SK-N-SH (cell line): ENCODE measurements around the gene CCDC187. TPM values are rescaled to one million over a fixed set of nuclear protein-coding genes. Genes with fewer than 3 reads are reported as not detected.

ENCODE experiments used
- CTCF ChIA-PET: fragments of 300-600, 350-600 bp; formaldehyde crosslinking; extraction: SDS; loops from one replicate; lab custom pipeline; 2021; lab: Yijun Ruan, JAX
- POLR2A ChIA-PET: fragments of 350-600 bp; sonication (Branson Sonifier 250); formaldehyde crosslinking; extraction: SDS; loops from one replicate; lab custom pipeline; 2020; ENCODE audit warnings: antibody characterized with exemption, inconsistent platforms; lab: Yijun Ruan, JAX
- DNase-seq: peaks from one replicate; pipeline ENCODE4 v3.0.0; 2012
- H2AFZ ChIP-seq: fragments of 200-600 bp; sonication (generic); 2 replicates; pipeline ENCODE4 v1.8.1; 2016; ENCODE audit warnings: antibody characterized with exemption, mild to moderate bottlenecking, low read depth
- H3F3A ChIP-seq: fragments of 200-600 bp; sonication (generic); replicated peaks from 2 replicates; pipeline ENCODE3; 2016; ENCODE audit warnings: antibody characterized with exemption, mild to moderate bottlenecking; ENCODE audit not compliant: insufficient read depth
- H3K27ac ChIP-seq, 2 experiments: fragments of 200-500 bp in 1 of 2; fragments of 200-600 bp in 1 of 2; sonication (Bioruptor generic) in 1 of 2; sonication (generic), shearing (Covaris generic) in 1 of 2; 2 replicates each; pipeline versions ENCODE4 v1.5.1 to v1.6.1; 2014 to 2016; ENCODE audit warnings: low read depth in 2 of 2, inconsistent platforms in 1 of 2, low read length in 1 of 2, mild to moderate bottlenecking in 1 of 2, mixed read lengths in 1 of 2
- H3K27me3 ChIP-seq: fragments of 200-600 bp; sonication (generic), shearing (Covaris generic); 2 replicates; pipeline ENCODE4 v1.6.1; 2016; ENCODE audit warnings: mixed run types; ENCODE audit not compliant: insufficient read depth
- H3K36me3 ChIP-seq, 2 experiments: fragments of 200-500 bp in 1 of 2; fragments of 200-600 bp in 1 of 2; sonication (Bioruptor generic) in 1 of 2; sonication (generic) in 1 of 2; replicated peaks in 1 of 2; 2 replicates each; pipeline versions ENCODE3 to v1.5.1; 2014 to 2016; ENCODE audit warnings: low read length in 1 of 2, mild to moderate bottlenecking in 1 of 2; ENCODE audit not compliant: insufficient read depth in 2 of 2, control insufficient read depth in 1 of 2
- H3K4me1 ChIP-seq, 2 experiments: fragments of 200-500 bp in 1 of 2; fragments of 200-600 bp in 1 of 2; sonication (Bioruptor generic) in 1 of 2; sonication (generic), shearing (Covaris generic) in 1 of 2; 2 replicates each; pipeline versions ENCODE4 v1.5.1 to v1.6.1; 2014 to 2016; ENCODE audit warnings: low read depth in 1 of 2, low read length in 1 of 2, mixed run types in 1 of 2; ENCODE audit not compliant: insufficient read depth in 2 of 2, control insufficient read depth in 1 of 2
- H3K4me2 ChIP-seq: fragments of 200-600 bp; sonication (generic), shearing (Covaris generic); 2 replicates; pipeline ENCODE4 v1.6.1; 2017; ENCODE audit warnings: mixed run types
- H3K4me3 ChIP-seq, 2 experiments: fragments of 200-500 bp in 1 of 2; fragments of 200-600 bp in 1 of 2; sonication (Bioruptor generic) in 1 of 2; sonication (generic), shearing (Covaris generic) in 1 of 2; 2 replicates each; pipeline versions ENCODE4 v1.5.1 to v1.8.1; 2014 to 2016; ENCODE audit warnings: low read depth in 2 of 2, inconsistent platforms in 1 of 2, low read length in 1 of 2, mild to moderate bottlenecking in 1 of 2, mixed read lengths in 1 of 2, moderate library complexity in 1 of 2
- H3K79me2 ChIP-seq: fragments of 200-600 bp; sonication (generic); 2 replicates; pipeline ENCODE4 v1.8.1; 2017; ENCODE audit warnings: mild to moderate bottlenecking; ENCODE audit not compliant: insufficient read depth
- H3K9ac ChIP-seq: fragments of 200-600 bp; sonication (generic); 2 replicates; pipeline ENCODE4 v1.6.1; 2017; ENCODE audit warnings: mixed run types
- H3K9me2 ChIP-seq: fragments of 200-600 bp; sonication (generic); 2 replicates; pipeline ENCODE4 v1.6.1; 2017; ENCODE audit warnings: mixed run types
- H3K9me3 ChIP-seq: fragments of 200-600 bp; sonication (generic); 2 replicates; pipeline ENCODE4 v1.6.1; 2017; ENCODE audit warnings: mixed run types, mild to moderate bottlenecking, moderate library complexity
- H4K20me1 ChIP-seq: fragments of 200-600 bp; sonication (generic); 2 replicates; pipeline ENCODE4 v1.6.1; 2017; ENCODE audit warnings: mild to moderate bottlenecking, mixed run types; ENCODE audit not compliant: insufficient read depth
- EP300 ChIP-seq, 2 experiments: IDR thresholded peaks; 2 replicates each; pipeline versions ENCODE4 v1.4.0 to v1.6.1; 2012; ENCODE audit warnings: borderline replicate concordance in 1 of 2, low read depth in 1 of 2, low read length in 1 of 2
- EZH2phosphoT487 ChIP-seq: fragments of 200-600 bp; sonication (generic); IDR thresholded peaks from 2 replicates; pipeline ENCODE4 v1.6.1; 2017; ENCODE audit warnings: low read depth, mixed run types, mild to moderate bottlenecking, antibody characterized with exemption, moderate library complexity, borderline replicate concordance
- FOSL2 ChIP-seq: IDR thresholded peaks from 2 replicates; pipeline ENCODE4 v1.4.0; 2012; ENCODE audit warnings: low read depth, mild to moderate bottlenecking, moderate library complexity, borderline replicate concordance
- GABPA ChIP-seq: IDR thresholded peaks from 2 replicates; pipeline ENCODE4 v1.4.0; 2012; ENCODE audit warnings: low read depth, mild to moderate bottlenecking
- JUND ChIP-seq: IDR thresholded peaks from 2 replicates; pipeline ENCODE4 v1.4.0; 2012
- RAD21 ChIP-seq: IDR thresholded peaks from 2 replicates; pipeline ENCODE4 v1.6.1; 2012; ENCODE audit warnings: mild to moderate bottlenecking, low read length
- RCOR1 ChIP-seq: fragments of 150-350 bp; IDR thresholded peaks from 2 replicates; pipeline ENCODE4 v1.6.1; 2017; ENCODE audit warnings: antibody characterized with exemption, low read length
- RFX5 ChIP-seq: IDR thresholded peaks from 2 replicates; pipeline ENCODE4 v1.6.1; 2012; ENCODE audit warnings: mild to moderate bottlenecking, improper control_type of control experiment, low read length
- TAF1 ChIP-seq: IDR thresholded peaks from 2 replicates; pipeline ENCODE4 v1.6.1; 2012; ENCODE audit warnings: low read depth, mild to moderate bottlenecking, low read length, moderate library complexity, borderline replicate concordance
- TEAD4 ChIP-seq: IDR thresholded peaks from 2 replicates; pipeline ENCODE4 v1.4.0; 2012; ENCODE audit warnings: mild to moderate bottlenecking, borderline replicate concordance; ENCODE audit not compliant: insufficient read depth
- WGBS: methylation state at CpG from one replicate; pipeline ENCODE4 v1.1.6; 2017; ENCODE audit warnings: low lambda C conversion rate; 5-methylcytosine and 5-hydroxymethylcytosine counted together
- polyA plus RNA-seq, 3 experiments: library from polyadenylated mRNA; depleted of rRNA; stranded (reverse); fragments of >200 nt; gene quantifications; 2 replicates each; pipeline ENCODE4 v1.2.3, GENCODE V29; 2012
- TF ChIP-seq, protein P1 (sequence below): IDR thresholded peaks from 2 replicates; pipeline ENCODE4; 2012
- TF ChIP-seq, protein P2 (sequence below): fragments of 150-350 bp; IDR thresholded peaks from 2 replicates; pipeline ENCODE4 v1.6.1; 2017; ENCODE audit warnings: antibody characterized with exemption, low read length, low read depth, borderline replicate concordance
- TF ChIP-seq, protein P3 (sequence below): IDR thresholded peaks from 2 replicates; pipeline ENCODE4 v1.4.0; 2012; ENCODE audit warnings: low read depth
- TF ChIP-seq, protein P4 (sequence below): IDR thresholded peaks from 2 replicates; pipeline ENCODE4 v1.6.1; 2012; ENCODE audit warnings: mild to moderate bottlenecking, low read depth, low read length, moderate library complexity
- TF ChIP-seq, protein P5 (sequence below): IDR thresholded peaks from 2 replicates; pipeline ENCODE4 v1.4.0; 2012; ENCODE audit warnings: low read depth, borderline replicate concordance
- TF ChIP-seq, protein P6 (sequence below): fragments of 150-350 bp; IDR thresholded peaks from 2 replicates; pipeline ENCODE4 v1.6.1; 2016; ENCODE audit warnings: mild to moderate bottlenecking, low read depth, low read length

CCDC187 gene
- polyA plus RNA-seq, 1 of the 3 experiments (the other 2 are of a cell fraction), result not detected

DNA sequence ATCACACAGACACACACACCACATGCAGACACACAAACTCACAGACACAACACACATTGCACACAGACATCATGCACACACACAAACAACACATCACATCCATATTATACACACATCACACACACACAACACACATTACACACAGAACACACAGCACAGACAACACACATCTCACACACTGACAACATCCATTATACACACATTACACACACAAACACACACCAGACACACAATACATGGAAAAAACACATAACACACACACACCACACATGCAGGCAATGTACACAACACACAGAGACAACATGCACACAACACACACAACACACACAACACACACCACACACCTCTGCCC is 4.8 kb upstream of the CCDC187 start:
- DNase-seq, result no peak
- Histone ChIP-seq H3K27me3 (no peaks in the 10 kb centered on the region), H3K9me2 (no peaks in the 10 kb centered on the region), H3K9me3 (no peaks in the 10 kb centered on the region), H3K4me2 (no peak overlapping the region), H2AFZ (no peak overlapping the region), H3K27ac (no peak overlapping the region), H3F3A (peaks cover 5% of the 10 kb centered on the region), H3K4me1 (peaks cover 0 to 5% of the 10 kb centered on the region in 2 experiments; a peak in 1 of 4 replicates), H3K9ac (no peak overlapping the region), H3K36me3 (no peaks in the 10 kb centered on the region), H3K79me2 (no peaks in the 10 kb centered on the region), H3K4me3 (no peak overlapping the region), H4K20me1 (no peaks in the 10 kb centered on the region)
- TF ChIP-seq TAF1 (no peak), RFX5 (no peak), RCOR1 (no peak), EP300 (IDR thresholded peaks at IDR 0.05; ENCODE audit: borderline replicate concordance in 1 of 2, low read depth in 1 of 2, low read length in 1 of 2) (no peak), JUND (no peak)
- TF ChIP-seq, protein P1, sequence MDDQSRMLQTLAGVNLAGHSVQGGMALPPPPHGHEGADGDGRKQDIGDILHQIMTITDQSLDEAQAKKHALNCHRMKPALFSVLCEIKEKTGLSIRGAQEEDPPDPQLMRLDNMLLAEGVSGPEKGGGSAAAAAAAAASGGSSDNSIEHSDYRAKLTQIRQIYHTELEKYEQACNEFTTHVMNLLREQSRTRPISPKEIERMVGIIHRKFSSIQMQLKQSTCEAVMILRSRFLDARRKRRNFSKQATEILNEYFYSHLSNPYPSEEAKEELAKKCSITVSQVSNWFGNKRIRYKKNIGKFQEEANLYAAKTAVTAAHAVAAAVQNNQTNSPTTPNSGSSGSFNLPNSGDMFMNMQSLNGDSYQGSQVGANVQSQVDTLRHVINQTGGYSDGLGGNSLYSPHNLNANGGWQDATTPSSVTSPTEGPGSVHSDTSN, result no peak
- TF ChIP-seq, protein P2, sequence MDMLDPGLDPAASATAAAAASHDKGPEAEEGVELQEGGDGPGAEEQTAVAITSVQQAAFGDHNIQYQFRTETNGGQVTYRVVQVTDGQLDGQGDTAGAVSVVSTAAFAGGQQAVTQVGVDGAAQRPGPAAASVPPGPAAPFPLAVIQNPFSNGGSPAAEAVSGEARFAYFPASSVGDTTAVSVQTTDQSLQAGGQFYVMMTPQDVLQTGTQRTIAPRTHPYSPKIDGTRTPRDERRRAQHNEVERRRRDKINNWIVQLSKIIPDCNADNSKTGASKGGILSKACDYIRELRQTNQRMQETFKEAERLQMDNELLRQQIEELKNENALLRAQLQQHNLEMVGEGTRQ, result no peak
- TF ChIP-seq, protein P3, sequence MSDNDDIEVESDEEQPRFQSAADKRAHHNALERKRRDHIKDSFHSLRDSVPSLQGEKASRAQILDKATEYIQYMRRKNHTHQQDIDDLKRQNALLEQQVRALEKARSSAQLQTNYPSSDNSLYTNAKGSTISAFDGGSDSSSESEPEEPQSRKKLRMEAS, result no peak
- ChIA-PET POLR2A (no interaction called here), CTCF (no interaction called here)

DNA sequence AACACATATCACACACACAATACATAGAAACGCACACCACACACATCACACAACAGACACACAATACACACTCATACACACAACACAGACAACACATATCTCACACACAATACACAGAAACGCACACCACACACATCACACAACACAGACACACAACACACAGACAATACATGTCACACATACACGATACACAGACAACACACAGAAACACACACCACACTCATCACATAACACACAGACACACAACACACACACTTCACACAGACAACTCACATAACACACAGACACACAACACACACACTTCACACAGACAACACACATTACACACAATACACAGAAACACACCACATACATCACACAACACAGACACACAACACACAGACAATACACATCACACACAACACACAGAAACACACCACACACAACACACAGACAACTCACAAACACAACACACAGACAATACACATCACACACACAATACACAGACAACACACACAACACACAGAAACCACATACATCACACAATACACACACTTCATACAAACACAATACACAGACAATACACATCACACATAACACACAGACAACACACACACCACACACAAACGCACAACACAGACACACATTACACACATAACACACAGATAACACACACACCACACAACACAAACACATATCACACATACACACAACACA is 4.3 kb upstream of the CCDC187 start:
- no peaks in the 10 kb centered on the region for H3K36me3 ChIP-seq
- H3K79me2 ChIP-seq, result no peaks in the 10 kb centered on the region
- no peak for DNase-seq
- H3K4me3 ChIP-seq, result no peak overlapping the region
- no peaks in the 10 kb centered on the region for H3K27me3 ChIP-seq
- H3K9me2 ChIP-seq, result no peaks in the 10 kb centered on the region
- H4K20me1 ChIP-seq, result no peaks in the 10 kb centered on the region
- H3K27ac ChIP-seq, result no peak overlapping the region
- TF ChIP-seq, protein P4, sequence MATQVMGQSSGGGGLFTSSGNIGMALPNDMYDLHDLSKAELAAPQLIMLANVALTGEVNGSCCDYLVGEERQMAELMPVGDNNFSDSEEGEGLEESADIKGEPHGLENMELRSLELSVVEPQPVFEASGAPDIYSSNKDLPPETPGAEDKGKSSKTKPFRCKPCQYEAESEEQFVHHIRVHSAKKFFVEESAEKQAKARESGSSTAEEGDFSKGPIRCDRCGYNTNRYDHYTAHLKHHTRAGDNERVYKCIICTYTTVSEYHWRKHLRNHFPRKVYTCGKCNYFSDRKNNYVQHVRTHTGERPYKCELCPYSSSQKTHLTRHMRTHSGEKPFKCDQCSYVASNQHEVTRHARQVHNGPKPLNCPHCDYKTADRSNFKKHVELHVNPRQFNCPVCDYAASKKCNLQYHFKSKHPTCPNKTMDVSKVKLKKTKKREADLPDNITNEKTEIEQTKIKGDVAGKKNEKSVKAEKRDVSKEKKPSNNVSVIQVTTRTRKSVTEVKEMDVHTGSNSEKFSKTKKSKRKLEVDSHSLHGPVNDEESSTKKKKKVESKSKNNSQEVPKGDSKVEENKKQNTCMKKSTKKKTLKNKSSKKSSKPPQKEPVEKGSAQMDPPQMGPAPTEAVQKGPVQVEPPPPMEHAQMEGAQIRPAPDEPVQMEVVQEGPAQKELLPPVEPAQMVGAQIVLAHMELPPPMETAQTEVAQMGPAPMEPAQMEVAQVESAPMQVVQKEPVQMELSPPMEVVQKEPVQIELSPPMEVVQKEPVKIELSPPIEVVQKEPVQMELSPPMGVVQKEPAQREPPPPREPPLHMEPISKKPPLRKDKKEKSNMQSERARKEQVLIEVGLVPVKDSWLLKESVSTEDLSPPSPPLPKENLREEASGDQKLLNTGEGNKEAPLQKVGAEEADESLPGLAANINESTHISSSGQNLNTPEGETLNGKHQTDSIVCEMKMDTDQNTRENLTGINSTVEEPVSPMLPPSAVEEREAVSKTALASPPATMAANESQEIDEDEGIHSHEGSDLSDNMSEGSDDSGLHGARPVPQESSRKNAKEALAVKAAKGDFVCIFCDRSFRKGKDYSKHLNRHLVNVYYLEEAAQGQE, result no peak
- TF ChIP-seq TAF1 (no peak), EZH2phosphoT487 (no peak), FOSL2 (no peak), RAD21 (no peak), RCOR1 (no peak), TEAD4 (no peak), GABPA (no peak)
- TF ChIP-seq, protein P5, sequence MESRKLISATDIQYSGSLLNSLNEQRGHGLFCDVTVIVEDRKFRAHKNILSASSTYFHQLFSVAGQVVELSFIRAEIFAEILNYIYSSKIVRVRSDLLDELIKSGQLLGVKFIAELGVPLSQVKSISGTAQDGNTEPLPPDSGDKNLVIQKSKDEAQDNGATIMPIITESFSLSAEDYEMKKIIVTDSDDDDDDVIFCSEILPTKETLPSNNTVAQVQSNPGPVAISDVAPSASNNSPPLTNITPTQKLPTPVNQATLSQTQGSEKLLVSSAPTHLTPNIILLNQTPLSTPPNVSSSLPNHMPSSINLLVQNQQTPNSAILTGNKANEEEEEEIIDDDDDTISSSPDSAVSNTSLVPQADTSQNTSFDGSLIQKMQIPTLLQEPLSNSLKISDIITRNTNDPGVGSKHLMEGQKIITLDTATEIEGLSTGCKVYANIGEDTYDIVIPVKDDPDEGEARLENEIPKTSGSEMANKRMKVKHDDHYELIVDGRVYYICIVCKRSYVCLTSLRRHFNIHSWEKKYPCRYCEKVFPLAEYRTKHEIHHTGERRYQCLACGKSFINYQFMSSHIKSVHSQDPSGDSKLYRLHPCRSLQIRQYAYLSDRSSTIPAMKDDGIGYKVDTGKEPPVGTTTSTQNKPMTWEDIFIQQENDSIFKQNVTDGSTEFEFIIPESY, result no peak
- TF ChIP-seq, protein P2, result no peak
- TF ChIP-seq, protein P6, sequence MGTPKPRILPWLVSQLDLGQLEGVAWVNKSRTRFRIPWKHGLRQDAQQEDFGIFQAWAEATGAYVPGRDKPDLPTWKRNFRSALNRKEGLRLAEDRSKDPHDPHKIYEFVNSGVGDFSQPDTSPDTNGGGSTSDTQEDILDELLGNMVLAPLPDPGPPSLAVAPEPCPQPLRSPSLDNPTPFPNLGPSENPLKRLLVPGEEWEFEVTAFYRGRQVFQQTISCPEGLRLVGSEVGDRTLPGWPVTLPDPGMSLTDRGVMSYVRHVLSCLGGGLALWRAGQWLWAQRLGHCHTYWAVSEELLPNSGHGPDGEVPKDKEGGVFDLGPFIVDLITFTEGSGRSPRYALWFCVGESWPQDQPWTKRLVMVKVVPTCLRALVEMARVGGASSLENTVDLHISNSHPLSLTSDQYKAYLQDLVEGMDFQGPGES, result no peak
- no peak overlapping the region for H3K9ac ChIP-seq
- WGBS, result 53% methylated on average over 4 of the region's 4 CpGs
- H3K4me2 ChIP-seq, result no peak overlapping the region
- no peak overlapping the region for H2AFZ ChIP-seq
- H3F3A ChIP-seq, result peaks cover 5% of the 10 kb centered on the region
- peaks cover 0 to 5% of the 10 kb centered on the region in 2 experiments; a peak in 1 of 4 replicates for H3K4me1 ChIP-seq
- no peaks in the 10 kb centered on the region for H3K9me3 ChIP-seq
- POLR2A ChIA-PET, result no interaction called here
- CTCF ChIA-PET, result no interaction called here
